GM18526 (cell line): Measurements from ENCODE around the gene ISY1.

Experiments
- POLR2A ChIP-seq: IDR thresholded peaks from 3 replicates; pipeline ENCODE4 v1.6.1; 2011; ENCODE audit not compliant: insufficient read length; ENCODE audit errors: extremely low read depth

ISY1 gene

DNA sequence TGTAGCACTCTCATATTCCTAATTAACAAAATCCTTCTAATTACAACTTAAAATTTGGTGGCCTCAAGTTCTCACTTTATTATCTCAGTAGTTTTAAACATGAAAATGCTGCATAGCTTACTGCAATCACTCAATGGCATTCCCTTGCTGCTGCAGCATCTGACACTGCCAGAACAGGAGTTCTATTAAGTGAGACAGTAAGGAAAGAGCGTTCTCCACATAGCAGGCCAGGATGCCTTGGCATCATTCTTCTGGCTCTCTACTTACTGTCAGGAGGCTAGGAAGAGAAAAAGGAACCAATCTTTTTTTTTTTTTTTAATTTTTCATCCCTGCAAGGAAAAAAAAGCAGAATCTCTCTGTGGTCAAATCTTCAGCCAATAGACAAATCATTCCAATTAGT lies 19.6 kb upstream of the ISY1 start:
- no peak for TF ChIP-seq POLR2A

DNA sequence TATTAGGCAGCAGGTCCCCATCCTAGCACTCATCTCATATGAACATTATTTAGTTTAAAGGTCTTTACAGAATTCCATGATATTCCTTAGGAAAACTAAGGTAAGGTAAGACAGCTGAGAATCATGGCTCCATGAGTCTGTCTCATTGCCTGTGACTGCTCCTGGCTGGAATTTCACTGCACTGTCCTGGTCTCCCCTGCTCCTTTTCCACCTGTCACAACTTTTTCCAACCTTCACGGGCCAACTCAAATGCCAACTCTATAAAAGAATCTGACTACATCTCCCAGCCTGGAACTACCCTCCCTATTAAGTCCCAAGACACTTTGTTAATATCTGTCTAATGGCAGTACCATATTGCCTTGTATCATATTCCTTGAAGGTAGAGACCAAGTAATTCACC lies 15.2 kb upstream of the ISY1 start:
- TF ChIP-seq POLR2A = no peak

- no peak for TF ChIP-seq POLR2A
Observed at GRCh38 chr3:129173725-129174124, 12.9 kb upstream of the ISY1 start.

GRCh38 chr3:129173206-129173605 lies 12.3 kb upstream of the ISY1 start:
- TF ChIP-seq POLR2A = no peak

DNA sequence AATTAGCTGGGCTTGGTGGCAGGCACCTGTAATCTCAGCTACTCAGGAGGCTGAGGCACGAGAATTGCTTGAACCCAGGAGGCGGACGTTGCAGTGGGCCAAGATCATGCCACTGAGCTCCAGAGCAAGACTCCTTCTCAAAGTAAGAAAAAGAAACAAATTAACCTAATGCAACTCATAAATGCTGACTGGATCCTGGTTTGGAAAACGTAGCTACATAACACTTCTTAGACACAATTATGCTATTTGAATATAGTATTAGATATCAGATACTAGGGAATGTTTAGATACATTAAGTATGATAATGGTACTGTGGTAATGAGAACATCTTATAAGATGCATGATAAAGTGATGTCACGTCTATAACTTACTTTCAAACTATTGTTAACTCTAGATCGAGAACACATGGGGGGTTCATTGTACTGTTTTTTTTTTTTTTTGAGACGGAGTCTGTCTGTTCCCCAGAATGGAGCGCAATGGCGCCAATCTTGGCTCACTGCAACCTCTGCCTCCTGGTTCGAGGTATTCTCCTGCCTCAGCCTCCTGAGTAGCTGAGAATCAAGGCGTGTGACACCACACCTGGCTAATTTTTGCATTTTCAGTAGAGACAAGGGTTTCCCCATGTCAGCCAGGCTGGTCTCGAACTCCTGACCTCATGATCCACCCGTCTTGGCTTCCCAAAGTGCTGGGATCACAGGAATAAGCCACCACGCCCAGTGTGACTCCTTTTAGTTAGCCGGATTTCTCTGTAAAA lies 5.9 kb upstream of the ISY1 start:
- no peak for TF ChIP-seq POLR2A

DNA sequence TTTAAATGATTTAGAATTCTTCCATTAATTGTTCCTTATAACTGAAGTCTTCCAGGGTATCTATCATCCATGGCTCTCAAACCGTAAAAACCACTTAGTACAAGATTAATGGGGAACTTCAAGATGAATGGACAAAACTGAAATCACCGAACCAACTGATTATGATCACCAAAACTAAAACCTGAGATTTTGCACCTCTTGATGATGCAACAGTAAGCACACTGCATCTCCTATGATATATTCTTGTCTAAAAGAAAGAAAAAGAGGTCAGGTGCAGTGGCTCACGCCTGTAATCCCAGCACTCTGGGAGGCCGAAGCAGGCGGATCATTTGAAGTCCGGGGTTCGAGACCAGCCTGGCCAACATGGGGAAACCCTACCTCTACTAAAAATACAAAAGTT lies 3.6 kb upstream of the ISY1 start:
- no peak for TF ChIP-seq POLR2A

- TF ChIP-seq POLR2A = no peak
Observed at GRCh38 chr3:129162729-129163579, 2.1 kb upstream of the ISY1 start.

- no peak for TF ChIP-seq POLR2A
Observed at GRCh38 chr3:129161860-129162271, 1.0 kb upstream of the ISY1 start.

DNA sequence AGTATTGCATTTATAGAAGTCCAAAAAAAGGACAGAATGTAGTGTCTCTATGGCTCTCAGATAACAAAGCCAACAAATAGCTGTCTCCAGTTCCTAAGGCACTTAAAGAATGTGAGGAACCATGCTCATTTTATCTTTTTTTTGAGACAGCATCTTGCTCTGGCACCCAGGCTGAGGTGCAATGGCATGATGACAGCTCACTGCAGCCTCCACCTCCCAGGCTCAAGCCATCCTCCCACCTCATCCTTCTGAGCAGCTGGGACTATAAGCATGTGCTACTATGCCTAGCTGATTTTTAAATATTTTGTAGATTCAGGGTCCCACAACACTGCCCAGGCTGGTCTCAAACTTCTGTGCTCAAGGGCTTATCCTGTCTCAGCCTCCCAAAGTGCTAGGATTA lies 16.1 kb downstream of the ISY1 start:
- TF ChIP-seq POLR2A = no peak

DNA sequence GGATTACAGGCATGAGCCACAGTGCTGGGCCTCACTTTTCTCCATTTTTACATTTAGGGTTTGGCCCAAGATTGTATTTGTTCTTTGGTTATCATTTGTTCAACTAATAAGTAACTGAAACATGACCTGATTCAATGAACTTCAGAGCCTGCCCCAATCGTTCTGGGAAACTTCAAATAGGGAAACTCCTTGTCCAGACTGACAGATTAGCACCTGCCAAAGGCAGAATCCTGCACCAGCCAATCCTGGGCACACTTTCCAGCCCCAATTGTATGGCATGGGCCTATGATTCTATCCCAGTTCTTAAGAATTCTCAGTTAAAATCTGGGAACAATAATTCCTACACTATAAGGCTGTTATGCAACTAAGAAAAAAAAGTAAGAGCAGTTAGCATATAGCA lies 21.0 kb downstream of the ISY1 start:
- no peak for TF ChIP-seq POLR2A

- TF ChIP-seq POLR2A = no peak
Observed at GRCh38 chr3:129132097-129132866, 28.6 kb downstream of the ISY1 start.

DNA sequence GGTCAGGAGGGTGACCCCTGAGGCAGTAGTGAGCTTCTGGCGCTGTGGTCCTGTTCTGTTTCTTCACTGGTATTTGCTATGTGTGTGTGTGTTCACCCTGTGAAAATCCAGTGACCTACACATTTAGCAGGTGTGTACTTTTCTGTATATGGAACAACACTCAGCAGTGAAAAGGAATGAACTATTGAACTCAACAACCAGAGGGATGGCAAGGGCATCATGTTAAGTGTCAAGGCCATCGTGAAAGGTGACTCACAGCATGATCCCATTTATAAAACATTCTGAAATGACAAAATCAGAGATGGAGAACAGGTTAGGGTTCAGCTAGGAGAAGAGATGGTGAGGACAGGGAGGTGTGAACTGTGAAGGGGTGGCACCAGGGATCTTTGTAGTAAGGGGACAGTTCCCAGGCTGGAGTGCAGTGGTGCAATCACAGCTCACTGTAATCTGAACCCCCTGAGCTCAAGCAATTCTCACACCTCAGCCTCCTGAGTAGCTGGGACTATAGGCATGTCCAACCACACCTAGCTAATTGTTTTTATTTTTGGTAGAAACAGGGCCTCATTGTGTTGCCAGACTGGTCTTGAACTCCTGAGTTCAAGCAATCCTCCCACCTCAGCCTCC lies 29.3 kb downstream of the ISY1 start:
- TF ChIP-seq POLR2A = no peak

DNA sequence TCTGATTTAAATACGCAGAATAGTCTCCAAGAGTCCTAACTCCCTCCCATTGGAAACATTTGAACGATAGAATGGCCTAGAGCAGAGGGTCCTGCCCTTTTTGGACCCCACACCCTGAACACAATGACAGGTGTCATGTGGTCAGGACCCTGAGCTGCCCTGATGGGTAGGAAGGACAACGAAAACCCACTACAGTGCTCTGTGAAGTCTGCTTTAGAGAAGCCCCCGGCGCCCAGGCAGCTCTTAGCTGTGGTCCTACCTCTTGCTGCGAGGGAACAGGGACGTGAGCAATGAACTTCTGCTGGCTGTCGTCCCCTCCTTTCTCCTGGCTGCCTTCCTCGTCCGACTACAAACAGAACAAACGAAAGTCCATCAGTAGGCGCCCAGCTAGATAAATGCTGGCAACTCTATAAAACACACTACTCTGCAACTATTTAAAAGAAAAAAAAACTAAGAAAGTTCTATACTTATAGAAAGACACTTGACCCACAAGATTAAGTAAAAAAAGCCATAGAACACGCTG lies 30.5 kb downstream of the ISY1 start:
- no peak for TF ChIP-seq POLR2A

DNA sequence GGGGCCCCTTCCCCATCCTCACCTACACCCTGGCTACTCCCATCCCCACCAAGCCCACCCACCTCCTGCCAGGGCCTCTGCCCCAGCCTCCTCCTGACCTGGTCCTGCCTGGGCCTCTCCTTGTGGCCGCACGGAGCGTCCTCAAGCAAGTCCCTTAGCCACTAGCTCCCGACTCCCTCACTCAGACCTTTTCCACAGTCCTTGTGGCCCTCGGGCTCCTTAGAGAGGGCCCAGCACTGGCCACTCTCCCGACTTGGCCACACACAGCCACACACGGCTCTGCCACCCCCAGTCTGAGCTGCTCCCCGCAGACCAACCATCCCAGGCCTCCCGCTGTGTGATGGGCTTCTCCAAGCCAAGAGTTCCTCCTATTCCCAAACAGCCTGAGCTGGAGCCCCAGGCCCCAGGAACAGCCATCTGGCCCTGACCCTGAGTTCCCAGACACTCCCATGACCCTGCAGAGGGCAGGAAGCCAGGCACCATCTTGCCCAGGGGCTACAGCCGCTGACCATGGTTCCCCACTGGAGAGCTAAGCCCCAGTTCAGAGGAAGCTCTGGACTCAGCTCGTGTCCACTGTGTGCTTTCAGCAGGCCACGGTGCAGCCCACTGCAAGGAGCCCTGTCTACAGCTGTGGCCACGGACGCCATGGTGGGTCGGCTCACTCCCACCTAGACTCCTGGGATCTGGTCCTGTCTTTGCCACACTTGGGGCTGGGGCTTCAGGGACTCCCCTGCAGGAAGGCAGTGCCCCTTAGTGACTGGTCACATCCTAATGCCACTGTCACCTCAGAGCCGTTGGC lies 32.3 kb downstream of the ISY1 start:
- TF ChIP-seq POLR2A = no peak
